ENCODE data around the gene CNTNAP5. TPM values are rescaled to one million over a fixed set of nuclear protein-coding genes. Genes with fewer than 3 reads are reported as not detected.

CNTNAP5 gene
- total RNA-seq, 1 experiment from 2014 or later: 0.78 TPM

- Histone ChIP-seq H3K27ac (ENCODE audit: low read length) (peak overlapping the region; percentile 55), H3K9me2 (replicated peaks; ENCODE audit: insufficient read depth, low read length) (no peaks in the 10 kb centered on the region), H4K20me1 (ENCODE audit: insufficient read depth, low read depth, low read length) (no peaks in the 10 kb centered on the region), H3K36me3 (ENCODE audit: insufficient read depth, low read length) (no peaks in the 10 kb centered on the region), H3K9ac (ENCODE audit: low read length) (no peak overlapping the region), H2AFZ (ENCODE audit: low read length) (no peak overlapping the region), H3K9me3 (ENCODE audit: low read length) (no peaks in the 10 kb centered on the region), H3K79me2 (ENCODE audit: low read length) (no peaks in the 10 kb centered on the region), H3K4me2 (ENCODE audit: low read depth, low read length, poor library complexity, severe bottlenecking) (peak overlapping the region; percentile 41), H3K4me1 (ENCODE audit: low read length) (peaks cover 70% of the 10 kb centered on the region), H3K27me3 (ENCODE audit: low read length) (no peaks in the 10 kb centered on the region), H3K4me3 (ENCODE audit: low read length) (no peak overlapping the region)
- no peak for DNase-seq
Measured at GRCh38 chr2:124046332-124046731, 21.2 kb downstream of the CNTNAP5 start.

GRCh38 chr2:124048102-124048501 lies 23.0 kb downstream of the CNTNAP5 start:
- H3K4me1 ChIP-seq (ENCODE audit: low read length): peaks cover 81% of the 10 kb centered on the region
- H3K4me2 ChIP-seq (ENCODE audit: low read depth, low read length, poor library complexity, severe bottlenecking): peak overlapping the region; percentile 91
- H3K79me2 ChIP-seq (ENCODE audit: low read length): no peaks in the 10 kb centered on the region
- H3K36me3 ChIP-seq (ENCODE audit: insufficient read depth, low read length): no peaks in the 10 kb centered on the region
- no peaks in the 10 kb centered on the region for H3K27me3 ChIP-seq (ENCODE audit: low read length)
- H3K9me2 ChIP-seq (replicated peaks; ENCODE audit: insufficient read depth, low read length): no peaks in the 10 kb centered on the region
- no peak overlapping the region; the same call in 1 of the 2 replicates for H3K9ac ChIP-seq (ENCODE audit: low read length)
- H3K27ac ChIP-seq (ENCODE audit: low read length): peak overlapping the region; percentile 100
- DNase-seq: no peak
- no peaks in the 10 kb centered on the region for H4K20me1 ChIP-seq (ENCODE audit: insufficient read depth, low read depth, low read length)
- peak overlapping the region; percentile 45; the same call in 1 of the 2 replicates for H2AFZ ChIP-seq (ENCODE audit: low read length)
- no peaks in the 10 kb centered on the region for H3K9me3 ChIP-seq (ENCODE audit: low read length)
- no peak overlapping the region for H3K4me3 ChIP-seq (ENCODE audit: low read length)

- Histone ChIP-seq H3K4me2 (ENCODE audit: low read depth, low read length, poor library complexity, severe bottlenecking) (peak overlapping the region; percentile 91), H4K20me1 (ENCODE audit: insufficient read depth, low read depth, low read length) (no peaks in the 10 kb centered on the region), H3K79me2 (ENCODE audit: low read length) (no peaks in the 10 kb centered on the region), H3K9me3 (ENCODE audit: low read length) (no peaks in the 10 kb centered on the region), H3K36me3 (ENCODE audit: insufficient read depth, low read length) (no peaks in the 10 kb centered on the region), H2AFZ (ENCODE audit: low read length) (0 out of 2 replicates have a peak overlapping the region, but pooled peaks have one; percentile 9), H3K4me1 (ENCODE audit: low read length) (peaks cover 84% of the 10 kb centered on the region), H3K9me2 (replicated peaks; ENCODE audit: insufficient read depth, low read length) (no peaks in the 10 kb centered on the region), H3K4me3 (ENCODE audit: low read length) (peak overlapping the region; percentile 59), H3K27ac (ENCODE audit: low read length) (peak overlapping the region; percentile 100), H3K9ac (ENCODE audit: low read length) (peak overlapping the region; percentile 66), H3K27me3 (ENCODE audit: low read length) (no peaks in the 10 kb centered on the region)
- DNase-seq: no peak
Measured at GRCh38 chr2:124048664-124049063, 23.6 kb downstream of the CNTNAP5 start.

GRCh38 chr2:124049136-124049535 lies 24.0 kb downstream of the CNTNAP5 start:
- H3K27ac ChIP-seq (ENCODE audit: low read length): peak overlapping the region; percentile 100
- H4K20me1 ChIP-seq (ENCODE audit: insufficient read depth, low read depth, low read length): no peaks in the 10 kb centered on the region
- no peaks in the 10 kb centered on the region for H3K27me3 ChIP-seq (ENCODE audit: low read length)
- 0 out of 2 replicates have a peak overlapping the region, but pooled peaks have one; percentile 9 for H2AFZ ChIP-seq (ENCODE audit: low read length)
- H3K9me2 ChIP-seq (replicated peaks; ENCODE audit: insufficient read depth, low read length): no peaks in the 10 kb centered on the region
- DNase-seq: peak; percentile 91
- H3K9me3 ChIP-seq (ENCODE audit: low read length): no peaks in the 10 kb centered on the region
- no peaks in the 10 kb centered on the region for H3K36me3 ChIP-seq (ENCODE audit: insufficient read depth, low read length)
- H3K4me2 ChIP-seq (ENCODE audit: low read depth, low read length, poor library complexity, severe bottlenecking): peak overlapping the region; percentile 91
- no peaks in the 10 kb centered on the region for H3K79me2 ChIP-seq (ENCODE audit: low read length)
- H3K9ac ChIP-seq (ENCODE audit: low read length): peak overlapping the region; percentile 66
- H3K4me3 ChIP-seq (ENCODE audit: low read length): peak overlapping the region; percentile 59
- H3K4me1 ChIP-seq (ENCODE audit: low read length): peaks cover 87% of the 10 kb centered on the region

GRCh38 chr2:124050833-124051497 lies 25.9 kb downstream of the CNTNAP5 start:
- H3K4me1 ChIP-seq (ENCODE audit: low read length): peaks cover 100% of the 10 kb centered on the region
- H3K79me2 ChIP-seq (ENCODE audit: low read length): no peaks in the 10 kb centered on the region

GRCh38 chr2:124053796-124054195 lies 28.7 kb downstream of the CNTNAP5 start:
- no peaks in the 10 kb centered on the region for H3K79me2 ChIP-seq (ENCODE audit: low read length)
- DNase-seq: no peak
- no peaks in the 10 kb centered on the region for H3K36me3 ChIP-seq (ENCODE audit: insufficient read depth, low read length)
- no peaks in the 10 kb centered on the region for H3K9me3 ChIP-seq (ENCODE audit: low read length)
- peaks cover 74% of the 10 kb centered on the region for H3K4me1 ChIP-seq (ENCODE audit: low read length)
- peak overlapping the region; percentile 3 for H3K4me2 ChIP-seq (ENCODE audit: low read depth, low read length, poor library complexity, severe bottlenecking)
- no peak overlapping the region for H3K27ac ChIP-seq (ENCODE audit: low read length)
- H3K9me2 ChIP-seq (replicated peaks; ENCODE audit: insufficient read depth, low read length): no peaks in the 10 kb centered on the region
- H3K27me3 ChIP-seq (ENCODE audit: low read length): no peaks in the 10 kb centered on the region
- H4K20me1 ChIP-seq (ENCODE audit: insufficient read depth, low read depth, low read length): no peaks in the 10 kb centered on the region
- no peak overlapping the region for H3K9ac ChIP-seq (ENCODE audit: low read length)
- peak overlapping the region; percentile 65; the same call in 1 of the 2 replicates for H2AFZ ChIP-seq (ENCODE audit: low read length)
- H3K4me3 ChIP-seq (ENCODE audit: low read length): no peak overlapping the region

More at GRCh38 chr2:124050833-124051497, 25.9 kb downstream of the CNTNAP5 start:
- Histone ChIP-seq H3K4me2 (ENCODE audit: low read depth, low read length, poor library complexity, severe bottlenecking) (peak overlapping the region; percentile 91), H4K20me1 (ENCODE audit: insufficient read depth, low read depth, low read length) (no peaks in the 10 kb centered on the region), H3K9me2 (replicated peaks; ENCODE audit: insufficient read depth, low read length) (no peaks in the 10 kb centered on the region), H3K27me3 (ENCODE audit: low read length) (no peaks in the 10 kb centered on the region), H3K36me3 (ENCODE audit: insufficient read depth, low read length) (no peaks in the 10 kb centered on the region), H3K4me3 (ENCODE audit: low read length) (peak overlapping the region; percentile 26; the same call in 1 of the 2 replicates), H3K9me3 (ENCODE audit: low read length) (no peaks in the 10 kb centered on the region), H3K9ac (ENCODE audit: low read length) (peak overlapping the region; percentile 66), H3K27ac (ENCODE audit: low read length) (peak overlapping the region; percentile 100), H2AFZ (ENCODE audit: low read length) (no peak overlapping the region; the same call in 1 of the 2 replicates)
- DNase-seq: no peak

- Histone ChIP-seq H3K27me3 (ENCODE audit: low read length) (0 out of 2 replicates have a peak, but pooled peaks cover 3% of the 10 kb centered on the region), H2AFZ (ENCODE audit: low read length) (0 out of 2 replicates have a peak overlapping the region, but pooled peaks have one; percentile 19), H3K79me2 (ENCODE audit: low read length) (no peaks in the 10 kb centered on the region), H3K4me1 (ENCODE audit: low read length) (peaks cover 30% of the 10 kb centered on the region), H3K9ac (ENCODE audit: low read length) (no peak overlapping the region), H3K36me3 (ENCODE audit: insufficient read depth, low read length) (no peaks in the 10 kb centered on the region), H3K4me2 (ENCODE audit: low read depth, low read length, poor library complexity, severe bottlenecking) (no peak overlapping the region), H4K20me1 (ENCODE audit: insufficient read depth, low read depth, low read length) (no peaks in the 10 kb centered on the region), H3K9me2 (replicated peaks; ENCODE audit: insufficient read depth, low read length) (no peaks in the 10 kb centered on the region), H3K4me3 (ENCODE audit: low read length) (no peak overlapping the region), H3K9me3 (ENCODE audit: low read length) (no peaks in the 10 kb centered on the region), H3K27ac (ENCODE audit: low read length) (no peak overlapping the region)
- DNase-seq: no peak
Measured at GRCh38 chr2:124063596-124063995, 38.5 kb downstream of the CNTNAP5 start.

GRCh38 chr2:124065636-124066035 lies 40.5 kb downstream of the CNTNAP5 start:
- Histone ChIP-seq H3K9me2 (replicated peaks; ENCODE audit: insufficient read depth, low read length) (no peaks in the 10 kb centered on the region), H3K27ac (ENCODE audit: low read length) (no peak overlapping the region), H3K9me3 (ENCODE audit: low read length) (no peaks in the 10 kb centered on the region), H3K4me1 (ENCODE audit: low read length) (peaks cover 20% of the 10 kb centered on the region), H3K36me3 (ENCODE audit: insufficient read depth, low read length) (no peaks in the 10 kb centered on the region), H3K9ac (ENCODE audit: low read length) (no peak overlapping the region), H3K27me3 (ENCODE audit: low read length) (0 out of 2 replicates have a peak, but pooled peaks cover 3% of the 10 kb centered on the region), H3K79me2 (ENCODE audit: low read length) (no peaks in the 10 kb centered on the region), H2AFZ (ENCODE audit: low read length) (peak overlapping the region; percentile 17; the same call in 1 of the 2 replicates), H3K4me3 (ENCODE audit: low read length) (no peak overlapping the region), H3K4me2 (ENCODE audit: low read depth, low read length, poor library complexity, severe bottlenecking) (no peak overlapping the region), H4K20me1 (ENCODE audit: insufficient read depth, low read depth, low read length) (no peaks in the 10 kb centered on the region)
- DNase-seq: no peak
